ENCODE measurements around the gene ARHGAP10.

The ARHGAP10 gene

DNA sequence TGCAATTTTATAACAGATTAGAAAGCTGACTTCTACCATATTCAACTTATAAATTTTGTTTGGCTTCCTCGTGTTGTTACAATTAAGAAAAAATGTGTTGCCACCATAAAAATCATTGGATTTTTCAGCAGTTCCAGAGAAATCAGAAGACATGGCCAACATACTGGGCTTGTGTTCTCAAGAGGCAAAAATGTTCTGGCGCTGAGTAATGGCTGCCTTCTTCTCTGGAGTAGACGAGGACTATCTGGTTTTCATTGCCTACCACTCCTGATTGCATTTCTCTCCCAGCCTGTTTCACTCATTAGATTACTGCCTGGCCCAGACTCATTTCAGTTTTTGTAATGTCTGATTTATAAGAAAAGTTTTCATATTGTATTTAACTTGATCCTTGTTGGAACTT lies 122.3 kb downstream of the ARHGAP10 start:
- Histone ChIP-seq H3K9me3 (replicated peaks; ENCODE audit: insufficient read depth, low read length) (no peaks in the 10 kb centered on the region), H3K9me2 (replicated peaks; ENCODE audit: insufficient read depth, low read length) (no peaks in the 10 kb centered on the region), H3K4me3 (ENCODE audit: low read length) (no peak overlapping the region), H3K27ac (ENCODE audit: low read length) (no peak overlapping the region), H3F3A (ENCODE audit: insufficient read depth, low read length) (no peaks in the 10 kb centered on the region), H3K36me3 (replicated peaks; ENCODE audit: insufficient read depth, low read length) (no peaks in the 10 kb centered on the region), H3K4me2 (ENCODE audit: low read depth, low read length) (no peak overlapping the region), H3K9ac (ENCODE audit: low read length) (no peak overlapping the region), H3K79me2 (ENCODE audit: low read length) (no peaks in the 10 kb centered on the region), H3K4me1 (ENCODE audit: low read length) (no peaks in the 10 kb centered on the region), H3K27me3 (replicated peaks; ENCODE audit: insufficient read depth, low read length) (no peaks in the 10 kb centered on the region), H2AFZ (ENCODE audit: low read length) (no peak overlapping the region), H4K20me1 (ENCODE audit: insufficient read depth, low read length) (no peaks in the 10 kb centered on the region)
- no peak for DNase-seq
- no peak for TF ChIP-seq EZH2phosphoT487 (IDR thresholded peaks at IDR 0.05; ENCODE audit: low read length)
- TF ChIP-seq, protein P1, sequence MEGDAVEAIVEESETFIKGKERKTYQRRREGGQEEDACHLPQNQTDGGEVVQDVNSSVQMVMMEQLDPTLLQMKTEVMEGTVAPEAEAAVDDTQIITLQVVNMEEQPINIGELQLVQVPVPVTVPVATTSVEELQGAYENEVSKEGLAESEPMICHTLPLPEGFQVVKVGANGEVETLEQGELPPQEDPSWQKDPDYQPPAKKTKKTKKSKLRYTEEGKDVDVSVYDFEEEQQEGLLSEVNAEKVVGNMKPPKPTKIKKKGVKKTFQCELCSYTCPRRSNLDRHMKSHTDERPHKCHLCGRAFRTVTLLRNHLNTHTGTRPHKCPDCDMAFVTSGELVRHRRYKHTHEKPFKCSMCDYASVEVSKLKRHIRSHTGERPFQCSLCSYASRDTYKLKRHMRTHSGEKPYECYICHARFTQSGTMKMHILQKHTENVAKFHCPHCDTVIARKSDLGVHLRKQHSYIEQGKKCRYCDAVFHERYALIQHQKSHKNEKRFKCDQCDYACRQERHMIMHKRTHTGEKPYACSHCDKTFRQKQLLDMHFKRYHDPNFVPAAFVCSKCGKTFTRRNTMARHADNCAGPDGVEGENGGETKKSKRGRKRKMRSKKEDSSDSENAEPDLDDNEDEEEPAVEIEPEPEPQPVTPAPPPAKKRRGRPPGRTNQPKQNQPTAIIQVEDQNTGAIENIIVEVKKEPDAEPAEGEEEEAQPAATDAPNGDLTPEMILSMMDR (IDR thresholded peaks at IDR 0.05; ENCODE audit: low read length): no peak
- no peak for TF ChIP-seq EZH2 (optimal IDR thresholded peaks at IDR 0.05; ENCODE audit: low read depth, low read length)

DNA sequence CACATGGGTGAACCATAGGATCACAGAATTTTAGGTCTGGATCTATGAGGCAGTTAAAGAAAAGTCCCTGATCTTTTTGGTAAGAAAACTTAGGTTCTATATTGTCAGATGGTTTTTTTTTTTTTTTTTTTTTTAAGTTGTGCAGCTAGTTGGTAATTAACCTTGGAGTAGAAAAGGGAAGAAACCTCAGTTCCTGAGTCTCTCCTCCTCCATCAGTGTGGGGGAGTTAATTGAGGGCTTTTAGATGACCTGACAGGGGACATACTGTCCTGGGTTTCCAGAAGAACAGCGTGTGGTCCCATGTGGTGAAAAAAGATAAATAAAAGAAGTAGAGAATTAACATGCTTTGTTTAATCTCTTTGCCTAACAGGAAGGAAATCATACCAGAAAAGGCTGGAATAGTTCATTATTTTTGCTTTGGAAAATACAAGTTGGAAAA lies 123.7 kb downstream of the ARHGAP10 start:
- no peaks in the 10 kb centered on the region for H3K36me3 ChIP-seq (replicated peaks; ENCODE audit: insufficient read depth, low read length)
- no peaks in the 10 kb centered on the region for H4K20me1 ChIP-seq (ENCODE audit: insufficient read depth, low read length)
- no peak overlapping the region for H3K4me2 ChIP-seq (ENCODE audit: low read depth, low read length)
- H3K79me2 ChIP-seq (ENCODE audit: low read length): no peaks in the 10 kb centered on the region
- no peak overlapping the region for H3K27ac ChIP-seq (ENCODE audit: low read length)
- no peaks in the 10 kb centered on the region for H3F3A ChIP-seq (ENCODE audit: insufficient read depth, low read length)
- no peak overlapping the region for H3K9ac ChIP-seq (ENCODE audit: low read length)
- H2AFZ ChIP-seq (ENCODE audit: low read length): no peak overlapping the region
- TF ChIP-seq, protein P1 (IDR thresholded peaks at IDR 0.05; ENCODE audit: low read length): no peak
- no peak for TF ChIP-seq EZH2phosphoT487 (IDR thresholded peaks at IDR 0.05; ENCODE audit: low read length)
- H3K27me3 ChIP-seq (replicated peaks; ENCODE audit: insufficient read depth, low read length): no peaks in the 10 kb centered on the region
- no peaks in the 10 kb centered on the region for H3K4me1 ChIP-seq (ENCODE audit: low read length)
- no peak for DNase-seq
- no peaks in the 10 kb centered on the region for H3K9me2 ChIP-seq (replicated peaks; ENCODE audit: insufficient read depth, low read length)
- no peaks in the 10 kb centered on the region for H3K9me3 ChIP-seq (replicated peaks; ENCODE audit: insufficient read depth, low read length)
- H3K4me3 ChIP-seq (ENCODE audit: low read length): no peak overlapping the region

DNA sequence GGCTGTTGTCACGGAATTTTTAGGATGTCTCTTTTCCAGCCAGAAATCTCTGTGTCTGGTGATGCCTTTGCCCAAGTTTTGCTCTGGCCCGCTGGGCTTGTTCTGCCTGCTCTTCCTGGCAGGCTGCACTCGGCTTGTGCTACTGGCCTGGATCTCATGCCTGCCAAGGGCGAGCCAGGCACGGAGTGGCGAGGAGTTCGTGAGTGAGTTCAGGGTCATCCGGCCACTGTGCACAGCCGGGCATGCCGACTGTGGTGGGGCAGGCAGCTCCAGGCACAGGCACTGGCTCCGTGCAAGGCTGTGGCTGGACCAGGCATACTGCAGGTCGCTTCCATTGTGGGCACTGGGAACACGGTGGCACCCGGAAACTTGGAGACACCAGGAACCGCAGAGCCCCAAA lies 129.1 kb downstream of the ARHGAP10 start:
- no peak overlapping the region for H3K27ac ChIP-seq (ENCODE audit: low read length)
- H4K20me1 ChIP-seq (ENCODE audit: insufficient read depth, low read length): no peaks in the 10 kb centered on the region
- no peak overlapping the region for H3K4me2 ChIP-seq (ENCODE audit: low read depth, low read length)
- DNase-seq: no peak
- peaks cover 10% of the 10 kb centered on the region for H3K4me1 ChIP-seq (ENCODE audit: low read length)
- no peak overlapping the region for H3K9ac ChIP-seq (ENCODE audit: low read length)
- H3F3A ChIP-seq (ENCODE audit: insufficient read depth, low read length): 0 out of 2 replicates have a peak, but pooled peaks cover under 1% of the 10 kb centered on the region
- H2AFZ ChIP-seq (ENCODE audit: low read length): no peak overlapping the region
- no peaks in the 10 kb centered on the region for H3K79me2 ChIP-seq (ENCODE audit: low read length)
- no peaks in the 10 kb centered on the region for H3K27me3 ChIP-seq (replicated peaks; ENCODE audit: insufficient read depth, low read length)
- no peak overlapping the region for H3K4me3 ChIP-seq (ENCODE audit: low read length)
- H3K9me3 ChIP-seq (replicated peaks; ENCODE audit: insufficient read depth, low read length): no peaks in the 10 kb centered on the region
- no peaks in the 10 kb centered on the region for H3K9me2 ChIP-seq (replicated peaks; ENCODE audit: insufficient read depth, low read length)
- TF ChIP-seq EZH2phosphoT487 (IDR thresholded peaks at IDR 0.05; ENCODE audit: low read length): no peak
- no peak for TF ChIP-seq EZH2 (optimal IDR thresholded peaks at IDR 0.05; ENCODE audit: low read depth, low read length)
- TF ChIP-seq, protein P1 (IDR thresholded peaks at IDR 0.05; ENCODE audit: low read length): no peak
- 0 out of 2 replicates have a peak, but pooled peaks cover 5% of the 10 kb centered on the region for H3K36me3 ChIP-seq (replicated peaks; ENCODE audit: insufficient read depth, low read length)

All from MM.1S (cell line).